Fibroblast of lung (primary cell): ENCODE data around the gene ACBD4. TPM values are rescaled to one million over a fixed set of nuclear protein-coding genes. Genes with fewer than 3 reads are reported as not detected.

ENCODE experiments used
- DNase-seq, 2 donors: peaks; one replicate each; pipeline versions ENCODE4 v3.0.0 to v3.0.0-alpha.2; 2010; ENCODE audit warnings: low read depth in 2 of 2
- H2AFZ ChIP-seq: 2 replicates; pipeline ENCODE4 v1.5.1; 2012; ENCODE audit warnings: low read length, control low read depth, inconsistent platforms
- H3K27ac ChIP-seq: 2 replicates; pipeline ENCODE4 v1.5.1; 2011; ENCODE audit warnings: low read length, control low read depth; ENCODE audit not compliant: insufficient read depth
- H3K27me3 ChIP-seq: 2 replicates; pipeline ENCODE4 v1.5.1; 2011; ENCODE audit warnings: mild to moderate bottlenecking, low read length; ENCODE audit not compliant: control insufficient read depth, insufficient read depth
- H3K36me3 ChIP-seq: 2 replicates; pipeline ENCODE4 v1.5.1; 2011; ENCODE audit warnings: low read length; ENCODE audit not compliant: control insufficient read depth, insufficient read depth
- H3K4me1 ChIP-seq: 2 replicates; pipeline ENCODE4 v1.5.1; 2011; ENCODE audit warnings: low read length; ENCODE audit not compliant: control insufficient read depth, insufficient read depth; ENCODE audit errors: extremely low read depth
- H3K4me2 ChIP-seq: 2 replicates; pipeline ENCODE4 v1.5.1; 2011; ENCODE audit warnings: low read length, control low read depth; ENCODE audit not compliant: insufficient read depth; ENCODE audit errors: extremely low read depth
- H3K4me3 ChIP-seq, 4 experiments: fragments of 200-600 bp in 1 of 4; sonication (generic) in 1 of 4; replicated peaks in 1 of 4; 2 replicates each; pipeline ENCODE4 v1.5.1; 2011 to 2016; ENCODE audit warnings: low read length in 4 of 4, low read depth in 3 of 4, mild to moderate bottlenecking in 3 of 4, control low read depth in 2 of 4, inconsistent platforms in 1 of 4, mixed read lengths in 1 of 4; ENCODE audit not compliant: insufficient read depth in 1 of 4; ENCODE audit errors: control extremely low read depth in 1 of 4
- H3K79me2 ChIP-seq: 2 replicates; pipeline ENCODE4 v1.5.1; 2012; ENCODE audit warnings: mild to moderate bottlenecking, low read length, inconsistent platforms; ENCODE audit not compliant: control insufficient read depth, insufficient read depth
- H3K9ac ChIP-seq: 2 replicates; pipeline ENCODE4 v1.5.1; 2011; ENCODE audit warnings: mild to moderate bottlenecking, low read length, control low read depth; ENCODE audit not compliant: insufficient read depth
- H3K9me3 ChIP-seq: 2 replicates; pipeline ENCODE4 v1.5.1; 2012; ENCODE audit warnings: low read depth, low read length; ENCODE audit not compliant: control insufficient read depth, insufficient read depth
- H4K20me1 ChIP-seq: 2 replicates; pipeline ENCODE4 v1.5.1; 2011; ENCODE audit warnings: low read length; ENCODE audit not compliant: control insufficient read depth, insufficient read depth; ENCODE audit errors: extremely low read depth
- CTCF ChIP-seq, 2 donors: IDR thresholded peaks in 1 of 2; conservative IDR thresholded peaks in 1 of 2; 1 replicate in 1 of 2; 2 replicates in 1 of 2; pipeline ENCODE4 v1.5.1; 2011 to 2012; ENCODE audit warnings: low read length in 2 of 2, control low read depth in 1 of 2, inconsistent platforms in 1 of 2, low read depth in 1 of 2, mild to moderate bottlenecking in 1 of 2
- EZH2 ChIP-seq: IDR thresholded peaks from 2 replicates; pipeline ENCODE4 v1.5.1; 2012; ENCODE audit warnings: low read length, control low read depth, mild to moderate bottlenecking; ENCODE audit errors: missing control alignments
- polyA plus RNA-seq, 2 donors: library from polyadenylated mRNA; depleted of rRNA in 1 of 2; stranded (reverse) in 1 of 2; unstranded in 1 of 2; fragments of >200 nt; gene quantifications; 2 replicates each; pipeline ENCODE4 v1.2.1, GENCODE V29; 2011 to 2012; ENCODE audit warnings: missing spikeins in 1 of 2
- total RNA-seq: library from RNA; depleted of rRNA; stranded (reverse); fragments of >200 nt; gene quantifications from 2 replicates; pipeline ENCODE4 v1.2.1, GENCODE V29; 2014

The ACBD4 gene
- total and polyA plus RNA-seq, 2 donors (not counting 1 experiment from before 2014, with no cell fraction given), result 3.4 to 18.0 TPM

DNA sequence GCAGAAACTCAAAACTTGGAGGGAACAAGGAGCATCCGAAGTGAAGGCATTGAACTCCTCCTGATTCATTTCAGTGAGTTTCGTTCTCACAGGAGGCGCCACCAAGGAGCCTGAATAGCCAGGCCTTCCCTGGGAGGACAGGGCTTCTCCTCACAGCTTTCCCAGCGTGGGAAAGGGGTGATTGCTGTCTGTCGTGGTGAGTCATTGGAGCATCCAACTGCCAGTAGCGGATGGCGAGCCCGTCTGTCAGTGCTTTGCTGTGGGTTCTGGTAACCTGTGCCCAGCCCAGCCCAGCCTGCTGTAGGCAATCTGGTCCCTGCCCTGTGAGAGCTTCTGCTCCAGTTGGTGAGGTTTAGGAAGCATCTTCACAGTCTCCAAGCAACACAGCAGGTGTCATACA, 31.5 kb upstream of the ACBD4 start:
- H3K4me2 ChIP-seq, result no peak overlapping the region
- H2AFZ ChIP-seq, result no peak overlapping the region
- peaks cover 40% of the 10 kb centered on the region for H3K36me3 ChIP-seq
- H3K4me1 ChIP-seq, result no peaks in the 10 kb centered on the region
- H3K9me3 ChIP-seq, result no peaks in the 10 kb centered on the region
- H3K9ac ChIP-seq, result no peak overlapping the region
- H4K20me1 ChIP-seq, result no peaks in the 10 kb centered on the region
- DNase-seq, result no peak
- no peaks in the 10 kb centered on the region for H3K27me3 ChIP-seq
- no peak for TF ChIP-seq CTCF (conservative IDR thresholded peaks at IDR 0.05 in 1 of 2, IDR thresholded peaks at IDR 0.05 in 1 of 2; ENCODE audit: low read depth in 1 of 2, low read length in 2 of 2)
- TF ChIP-seq EZH2, result no peak
- H3K4me3 ChIP-seq, result no peak overlapping the region
- H3K27ac ChIP-seq, result no peak overlapping the region
- H3K79me2 ChIP-seq, result no peaks in the 10 kb centered on the region

GRCh38 chr17:45104497-45104896, 31.0 kb upstream of the ACBD4 start:
- H4K20me1 ChIP-seq, result no peaks in the 10 kb centered on the region
- peaks cover 43% of the 10 kb centered on the region for H3K36me3 ChIP-seq
- no peaks in the 10 kb centered on the region for H3K79me2 ChIP-seq
- no peak overlapping the region for H3K9ac ChIP-seq
- TF ChIP-seq CTCF (conservative IDR thresholded peaks at IDR 0.05 in 1 of 2, IDR thresholded peaks at IDR 0.05 in 1 of 2; ENCODE audit: low read depth in 1 of 2, low read length in 2 of 2) (no peak), EZH2 (no peak)
- no peak overlapping the region for H3K27ac ChIP-seq
- H2AFZ ChIP-seq, result no peak overlapping the region
- no peaks in the 10 kb centered on the region for H3K4me1 ChIP-seq
- H3K4me3 ChIP-seq, result no peak overlapping the region
- no peaks in the 10 kb centered on the region for H3K27me3 ChIP-seq
- no peaks in the 10 kb centered on the region for H3K9me3 ChIP-seq
- no peak for DNase-seq
- no peak overlapping the region for H3K4me2 ChIP-seq

- Histone ChIP-seq H3K9me3 (no peaks in the 10 kb centered on the region), H3K79me2 (no peaks in the 10 kb centered on the region), H3K4me3 (no peak overlapping the region), H3K4me2 (no peak overlapping the region), H2AFZ (no peak overlapping the region), H3K36me3 (peaks cover 40% of the 10 kb centered on the region), H3K27ac (no peak overlapping the region), H3K27me3 (no peaks in the 10 kb centered on the region), H3K9ac (no peak overlapping the region), H4K20me1 (no peaks in the 10 kb centered on the region), H3K4me1 (no peaks in the 10 kb centered on the region)
- DNase-seq, result no peak
- TF ChIP-seq EZH2 (no peak), CTCF (conservative IDR thresholded peaks at IDR 0.05 in 1 of 2, IDR thresholded peaks at IDR 0.05 in 1 of 2; ENCODE audit: low read depth in 1 of 2, low read length in 2 of 2) (peak in 1 of 2 donors; percentile 8)
These were observed 30.4 kb upstream of the ACBD4 start for GRCh38 chr17:45104907-45105624.
